ENCODE results near the gene GTF3C4. TPM values are rescaled to one million over a fixed set of nuclear protein-coding genes. Genes with fewer than 3 reads are reported as not detected.

Gene GTF3C4
- polyA plus RNA-seq, 1 donor from 2014 or later: 11.1 TPM

GRCh38 chr9:132732326-132733259, 62.3 kb downstream of the GTF3C4 start:
- no peaks in the 10 kb centered on the region for H3K9me3 ChIP-seq (ENCODE audit: low read length)
- H4K20me1 ChIP-seq (ENCODE audit: insufficient read depth): no peaks in the 10 kb centered on the region
- no peak for TF ChIP-seq EZH2 (IDR thresholded peaks at IDR 0.05; ENCODE audit: borderline replicate concordance, insufficient read depth, low read length, poor library complexity, severe bottlenecking)
- H3K27ac ChIP-seq (ENCODE audit: low read length): no peak overlapping the region
- H3K4me3 ChIP-seq (ENCODE audit: low read length): no peak overlapping the region
- H3K36me3 ChIP-seq (ENCODE audit: insufficient read depth, low read length): no peaks in the 10 kb centered on the region
- no peaks in the 10 kb centered on the region for H3K9me2 ChIP-seq (ENCODE audit: insufficient read depth, low read length)
- no peak overlapping the region for H3K9ac ChIP-seq (ENCODE audit: low read length)
- no peaks in the 10 kb centered on the region for H3K27me3 ChIP-seq (ENCODE audit: insufficient read depth, low read depth, low read length)
- H2AFZ ChIP-seq (ENCODE audit: low read depth, low read length): no peak overlapping the region
- no peak overlapping the region for H3K4me2 ChIP-seq (ENCODE audit: low read length)
- no peaks in the 10 kb centered on the region for H3K79me2 ChIP-seq (replicated peaks; ENCODE audit: insufficient read depth, low read length)
- no peaks in the 10 kb centered on the region for H3F3A ChIP-seq (ENCODE audit: insufficient read depth, low read length, poor library complexity, severe bottlenecking)

GRCh38 chr9:132733260-132733815, 63.1 kb downstream of the GTF3C4 start:
- no peak overlapping the region for H3K4me2 ChIP-seq (ENCODE audit: low read length)
- no peak overlapping the region for H3K4me3 ChIP-seq (ENCODE audit: low read length)
- no peaks in the 10 kb centered on the region for H3K36me3 ChIP-seq (ENCODE audit: insufficient read depth, low read length)
- H3K9me3 ChIP-seq (ENCODE audit: low read length): no peaks in the 10 kb centered on the region
- H3K9ac ChIP-seq (ENCODE audit: low read length): no peak overlapping the region
- no peaks in the 10 kb centered on the region for H3K79me2 ChIP-seq (replicated peaks; ENCODE audit: insufficient read depth, low read length)
- H3K9me2 ChIP-seq (ENCODE audit: insufficient read depth, low read length): no peaks in the 10 kb centered on the region
- H2AFZ ChIP-seq (ENCODE audit: low read depth, low read length): no peak overlapping the region
- H3K27ac ChIP-seq (ENCODE audit: low read length): no peak overlapping the region
- H3F3A ChIP-seq (ENCODE audit: insufficient read depth, low read length, poor library complexity, severe bottlenecking): no peaks in the 10 kb centered on the region
- TF ChIP-seq RAD21 (conservative IDR thresholded peaks at IDR 0.05) (no peak), EP300 (conservative IDR thresholded peaks at IDR 0.05; ENCODE audit: poor library complexity, severe bottlenecking) (no peak), REST (IDR thresholded peaks at IDR 0.05; ENCODE audit: borderline replicate concordance) (no peak), SMC3 (conservative IDR thresholded peaks at IDR 0.05; ENCODE audit: poor library complexity) (no peak), POLR2AphosphoS5 (IDR thresholded peaks at IDR 0.05) (no peak), EZH2 (IDR thresholded peaks at IDR 0.05; ENCODE audit: borderline replicate concordance, insufficient read depth, low read length, poor library complexity, severe bottlenecking) (no peak), TAF1 (IDR thresholded peaks at IDR 0.05; ENCODE audit: low read depth) (no peak), MXI1 (conservative IDR thresholded peaks at IDR 0.05; ENCODE audit: poor library complexity, severe bottlenecking) (no peak), CTCF (IDR thresholded peaks at IDR 0.05; ENCODE audit: poor library complexity, severe bottlenecking) (no peak)
- H4K20me1 ChIP-seq (ENCODE audit: insufficient read depth): no peaks in the 10 kb centered on the region
- H3K27me3 ChIP-seq (ENCODE audit: insufficient read depth, low read depth, low read length): no peaks in the 10 kb centered on the region
